NB4 (cell line): ENCODE results near the gene LCP1.
"Not testable (repeated sequence)": the region's sequence is repeated elsewhere in the genome, so short reads cannot be mapped to it uniquely, and the experiment has no call there.

Source experiments
- DNase-seq: peaks from one replicate; pipeline ENCODE4 v3.0.0; 2010; ENCODE audit warnings: low read depth
- H3K4me3 ChIP-seq: one replicate; pipeline ENCODE4 v1.5.1; 2011; ENCODE audit warnings: mild to moderate bottlenecking, low read depth, low read length, moderate library complexity
- CTCF ChIP-seq: IDR thresholded peaks from one replicate; pipeline ENCODE4 v1.5.1; 2012; ENCODE audit warnings: low read depth, low read length
- MAX ChIP-seq: IDR thresholded peaks from 2 replicates; pipeline ENCODE4 v1.6.1; 2011; ENCODE audit warnings: low read depth, low read length
- MYC ChIP-seq: IDR thresholded peaks from 2 replicates; pipeline ENCODE4 v1.6.1; 2011; ENCODE audit warnings: low read depth, low read length
- POLR2A ChIP-seq: IDR thresholded peaks from 2 replicates; pipeline ENCODE4 v1.6.1; 2011; ENCODE audit warnings: mild to moderate bottlenecking; ENCODE audit not compliant: insufficient read length; ENCODE audit errors: extremely low read depth

LCP1 gene

GRCh38 chr13:46164661-46165060 lies 17.3 kb downstream of the LCP1 start:
- no peak overlapping the region for H3K4me3 ChIP-seq
- DNase-seq = no peak
- TF ChIP-seq MAX = no peak

GRCh38 chr13:46162741-46163140 lies 19.2 kb downstream of the LCP1 start:
- not testable (repeated sequence) for H3K4me3 ChIP-seq, DNase-seq

- peak; percentile 88 for DNase-seq
- no peak overlapping the region for H3K4me3 ChIP-seq
Measured at GRCh38 chr13:46160471-46161066, 21.4 kb downstream of the LCP1 start.

GRCh38 chr13:46160065-46160464 lies 21.9 kb downstream of the LCP1 start:
- no peak for DNase-seq
- TF ChIP-seq MYC (no peak), MAX (no peak), CTCF (no peak), POLR2A (no peak)
- H3K4me3 ChIP-seq = no peak overlapping the region

More at GRCh38 chr13:46160471-46161066, 21.4 kb downstream of the LCP1 start:
- peak; percentile 55; the same call in 1 of the 2 replicates for TF ChIP-seq MAX
- no peak for TF ChIP-seq MYC
- TF ChIP-seq POLR2A = no peak
- peak; percentile 62 for TF ChIP-seq CTCF

- TF ChIP-seq MYC (no peak), CTCF (no peak), POLR2A (no peak), MAX (no peak)
- H3K4me3 ChIP-seq = no peak overlapping the region
- no peak for DNase-seq
Measured at GRCh38 chr13:46158983-46159382, 23.0 kb downstream of the LCP1 start.

- no peak for DNase-seq
- no peak overlapping the region for H3K4me3 ChIP-seq
- TF ChIP-seq CTCF (no peak), POLR2A (no peak), MYC (no peak), MAX (no peak)
Measured at GRCh38 chr13:46158222-46158621, 23.8 kb downstream of the LCP1 start.

- H3K4me3 ChIP-seq = no peak overlapping the region
- DNase-seq = no peak
- no peak for TF ChIP-seq MAX
- no peak for TF ChIP-seq CTCF
- no peak for TF ChIP-seq POLR2A
- TF ChIP-seq MYC = no peak
Measured at GRCh38 chr13:46154136-46154801, 27.7 kb downstream of the LCP1 start.
